ENCODE measurements around the gene DSCAML1.

The DSCAML1 gene

DNA sequence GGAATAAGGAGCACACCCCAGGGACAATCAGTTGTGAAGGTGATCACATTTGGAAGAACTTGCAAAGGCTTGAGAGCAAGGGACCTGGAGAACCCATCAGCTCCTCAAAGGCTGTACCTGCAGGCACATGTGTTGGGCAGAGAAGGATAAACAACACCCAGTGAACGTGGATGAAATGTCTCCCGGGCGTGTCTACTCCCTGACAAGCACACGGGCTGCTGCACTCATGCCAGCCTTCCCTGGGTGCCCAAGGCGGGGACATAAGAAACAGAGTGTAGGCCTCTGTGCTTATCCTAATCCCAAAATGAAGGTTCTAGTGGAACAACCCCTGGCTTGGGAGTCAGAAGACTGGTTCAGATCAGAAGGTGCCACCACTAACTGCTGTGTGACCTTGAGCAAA is 46.7 kb downstream of the DSCAML1 start:
- DNase-seq (ENCODE audit: insufficient read length, low spot score), result no peak
- no peak for TF ChIP-seq SPI1 (IDR thresholded peaks at IDR 0.05; ENCODE audit: low read depth, low read length)
- TF ChIP-seq POLR2A (IDR thresholded peaks at IDR 0.05; ENCODE audit: low read depth, low read length), result no peak
- no peak for TF ChIP-seq TAF1 (IDR thresholded peaks at IDR 0.05; ENCODE audit: low read depth, low read length)
- TF ChIP-seq PAX5 (IDR thresholded peaks at IDR 0.05; ENCODE audit: insufficient read depth, low read length, severe bottlenecking), result no peak
- TF ChIP-seq POLR2AphosphoS5 (IDR thresholded peaks at IDR 0.05; ENCODE audit: low read depth, low read length), result no peak
- no peak for FAIRE-seq

DNA sequence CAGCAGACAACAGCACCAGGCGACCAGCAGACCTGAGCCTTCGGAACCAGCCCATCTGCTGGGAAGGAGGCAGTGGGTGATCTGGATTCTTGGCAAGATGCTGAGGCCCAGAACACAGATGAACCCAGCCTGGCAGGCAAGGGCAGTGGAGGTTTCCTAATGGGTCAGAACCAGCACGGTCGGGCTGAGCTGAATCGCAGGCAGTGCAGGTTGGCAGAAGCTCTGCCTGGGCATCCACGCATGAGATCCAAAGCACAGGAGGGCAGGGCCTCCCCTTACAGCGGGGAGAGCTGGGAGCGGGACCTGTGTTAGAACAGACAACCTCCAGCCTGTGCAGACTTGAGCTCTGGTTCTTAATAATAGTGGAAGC is 47.5 kb downstream of the DSCAML1 start:
- no peak for DNase-seq (ENCODE audit: insufficient read length, low spot score)
- no peak for TF ChIP-seq PAX5 (IDR thresholded peaks at IDR 0.05; ENCODE audit: insufficient read depth, low read length, severe bottlenecking)
- no peak for TF ChIP-seq POU2F2 (IDR thresholded peaks at IDR 0.05; ENCODE audit: low read depth, low read length)
- TF ChIP-seq SPI1 (IDR thresholded peaks at IDR 0.05; ENCODE audit: low read depth, low read length), result no peak
- no peak for TF ChIP-seq TAF1 (IDR thresholded peaks at IDR 0.05; ENCODE audit: low read depth, low read length)
- TF ChIP-seq POLR2A (IDR thresholded peaks at IDR 0.05; ENCODE audit: low read depth, low read length), result no peak
- no peak for TF ChIP-seq POLR2AphosphoS5 (IDR thresholded peaks at IDR 0.05; ENCODE audit: low read depth, low read length)
- no peak for FAIRE-seq

DNA sequence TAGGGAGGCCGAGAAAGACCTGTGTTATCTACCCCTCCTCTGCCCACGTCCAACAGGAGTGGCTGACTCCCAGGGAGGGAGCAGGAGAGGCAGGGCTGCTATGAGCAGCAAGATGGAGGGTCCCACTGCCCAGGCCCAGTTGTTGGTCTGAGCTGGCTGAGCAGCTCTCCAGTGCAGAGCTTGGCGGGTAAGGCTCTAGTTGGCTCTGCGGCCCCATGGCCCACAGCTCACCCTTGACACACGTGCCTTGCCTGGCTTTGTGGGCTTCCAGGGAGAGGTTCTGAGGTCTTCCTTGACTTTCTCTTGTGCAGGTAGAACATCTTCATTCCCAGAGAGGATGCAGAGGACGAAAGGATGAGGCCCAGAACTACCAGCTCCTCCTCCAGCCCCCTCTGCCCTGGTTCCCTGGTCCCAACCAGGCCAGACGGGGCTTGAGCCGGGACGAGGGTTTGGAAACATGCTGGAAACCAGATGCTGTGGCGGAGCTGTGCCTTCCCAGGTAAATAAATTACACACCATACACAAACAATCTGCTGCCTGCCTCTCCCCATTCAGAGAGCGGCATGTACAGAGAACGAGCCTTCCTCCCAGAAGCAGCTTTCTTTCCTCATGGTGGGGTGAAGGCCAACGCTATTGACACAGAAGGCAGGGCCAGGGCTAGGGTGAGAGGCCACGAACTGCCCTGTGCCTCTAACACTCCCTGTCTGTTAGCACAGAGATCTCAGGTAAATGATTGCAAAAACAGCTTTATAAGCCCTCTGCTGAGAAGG is 48.1 kb downstream of the DSCAML1 start:
- DNase-seq (ENCODE audit: insufficient read length, low spot score) (no peak), FAIRE-seq (no peak)
- no peak for TF ChIP-seq POLR2AphosphoS5 (IDR thresholded peaks at IDR 0.05; ENCODE audit: low read depth, low read length)
- TF ChIP-seq SPI1 (IDR thresholded peaks at IDR 0.05; ENCODE audit: low read depth, low read length), result no peak
- TF ChIP-seq POU2F2 (IDR thresholded peaks at IDR 0.05; ENCODE audit: low read depth, low read length), result no peak
- no peak for TF ChIP-seq PAX5 (IDR thresholded peaks at IDR 0.05; ENCODE audit: insufficient read depth, low read length, severe bottlenecking)
- TF ChIP-seq POLR2A (IDR thresholded peaks at IDR 0.05; ENCODE audit: low read depth, low read length), result no peak
- no peak for TF ChIP-seq TAF1 (IDR thresholded peaks at IDR 0.05; ENCODE audit: low read depth, low read length)

DNA sequence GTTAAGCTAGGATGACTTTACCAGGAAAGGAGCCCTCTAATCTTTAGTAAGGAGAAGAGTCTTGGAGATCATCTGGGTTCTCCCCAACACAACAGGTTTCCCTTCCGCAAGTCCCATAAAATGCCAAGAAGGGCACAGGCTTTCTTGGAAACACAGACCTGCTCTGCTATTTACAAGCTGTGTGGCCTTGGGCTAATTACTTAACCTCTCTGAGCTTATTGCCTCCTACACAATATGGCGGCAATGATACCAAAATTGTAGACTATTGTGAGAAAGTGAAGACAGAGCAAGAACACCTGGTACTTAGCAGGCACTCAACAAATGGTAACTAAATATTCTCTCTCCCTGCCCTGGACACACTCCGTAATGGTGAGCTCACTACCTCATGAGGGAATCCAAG is 49.1 kb downstream of the DSCAML1 start:
- FAIRE-seq (no peak), DNase-seq (ENCODE audit: insufficient read length, low spot score) (no peak)
- TF ChIP-seq SPI1 (IDR thresholded peaks at IDR 0.05; ENCODE audit: low read depth, low read length) (no peak), POLR2AphosphoS5 (IDR thresholded peaks at IDR 0.05; ENCODE audit: low read depth, low read length) (no peak), TAF1 (IDR thresholded peaks at IDR 0.05; ENCODE audit: low read depth, low read length) (no peak), PAX5 (IDR thresholded peaks at IDR 0.05; ENCODE audit: insufficient read depth, low read length, severe bottlenecking) (no peak), POU2F2 (IDR thresholded peaks at IDR 0.05; ENCODE audit: low read depth, low read length) (no peak), POLR2A (IDR thresholded peaks at IDR 0.05; ENCODE audit: low read depth, low read length) (no peak)

DNA sequence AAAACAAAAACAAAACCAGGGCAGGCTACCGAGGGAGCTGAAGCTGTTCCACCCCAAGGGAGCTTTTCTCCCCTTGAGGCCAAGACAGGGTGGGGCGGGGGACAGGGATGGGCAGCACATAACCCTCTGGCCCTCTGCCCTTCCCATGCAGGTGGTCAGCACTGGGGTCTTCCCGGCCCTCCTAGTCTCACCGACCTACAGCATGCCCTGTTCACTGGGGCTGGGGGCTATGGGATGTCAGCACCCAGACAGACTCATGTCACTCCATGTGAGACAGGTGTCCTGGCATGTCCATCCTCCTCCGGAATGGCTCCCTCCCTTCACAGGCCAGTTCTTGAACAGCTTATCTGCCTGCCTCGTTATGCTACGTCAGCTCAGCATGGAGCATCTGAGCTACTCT is 51.7 kb downstream of the DSCAML1 start:
- DNase-seq (ENCODE audit: insufficient read length, low spot score), result no peak
- TF ChIP-seq POLR2A (IDR thresholded peaks at IDR 0.05; ENCODE audit: low read depth, low read length), result no peak
- no peak for TF ChIP-seq TAF1 (IDR thresholded peaks at IDR 0.05; ENCODE audit: low read depth, low read length)
- TF ChIP-seq PAX5 (IDR thresholded peaks at IDR 0.05; ENCODE audit: insufficient read depth, low read length, severe bottlenecking), result no peak
- TF ChIP-seq SPI1 (IDR thresholded peaks at IDR 0.05; ENCODE audit: low read depth, low read length), result no peak
- TF ChIP-seq POLR2AphosphoS5 (IDR thresholded peaks at IDR 0.05; ENCODE audit: low read depth, low read length), result no peak
- TF ChIP-seq POU2F2 (IDR thresholded peaks at IDR 0.05; ENCODE audit: low read depth, low read length), result no peak
- FAIRE-seq, result no peak

DNA sequence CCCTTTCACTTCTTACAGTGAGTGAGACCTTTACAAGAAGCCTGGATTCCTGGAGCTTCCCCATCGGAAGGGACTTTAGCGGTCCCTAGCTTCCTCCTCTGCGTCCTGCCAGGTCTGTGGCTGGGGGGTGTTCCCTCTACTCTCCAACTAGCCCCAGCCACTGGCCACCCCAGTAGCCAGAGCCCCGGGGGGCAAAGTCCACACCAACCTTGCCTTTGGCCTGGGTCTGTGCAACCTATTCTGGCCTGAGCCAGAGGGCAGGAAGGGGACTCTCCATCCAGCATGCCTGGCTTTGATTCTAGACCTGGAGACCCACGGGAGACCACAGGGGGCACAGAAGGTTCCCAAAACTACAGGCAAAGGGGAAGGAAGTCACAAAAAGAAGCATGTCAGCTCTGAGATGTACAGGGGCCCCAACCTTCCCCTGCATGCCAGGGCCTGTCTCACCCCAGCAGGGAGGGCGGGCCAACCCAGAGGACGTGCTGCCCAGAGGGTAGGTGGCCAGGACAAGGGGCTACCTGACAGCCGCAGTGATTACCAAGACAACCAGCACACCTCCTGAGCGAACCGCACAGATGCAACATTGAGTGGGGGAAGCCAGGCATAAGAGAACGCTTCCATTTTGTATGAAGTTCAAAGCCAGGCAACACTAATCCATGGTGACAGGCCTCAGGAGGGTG is 52.4 kb downstream of the DSCAML1 start:
- TF ChIP-seq POU2F2 (IDR thresholded peaks at IDR 0.05; ENCODE audit: low read depth, low read length), result no peak
- no peak for TF ChIP-seq SPI1 (IDR thresholded peaks at IDR 0.05; ENCODE audit: low read depth, low read length)
- TF ChIP-seq POLR2AphosphoS5 (IDR thresholded peaks at IDR 0.05; ENCODE audit: low read depth, low read length), result no peak
- no peak for TF ChIP-seq POLR2A (IDR thresholded peaks at IDR 0.05; ENCODE audit: low read depth, low read length)
- TF ChIP-seq TAF1 (IDR thresholded peaks at IDR 0.05; ENCODE audit: low read depth, low read length), result no peak
- TF ChIP-seq PAX5 (IDR thresholded peaks at IDR 0.05; ENCODE audit: insufficient read depth, low read length, severe bottlenecking), result no peak
- DNase-seq (ENCODE audit: insufficient read length, low spot score) (no peak), FAIRE-seq (no peak)

DNA sequence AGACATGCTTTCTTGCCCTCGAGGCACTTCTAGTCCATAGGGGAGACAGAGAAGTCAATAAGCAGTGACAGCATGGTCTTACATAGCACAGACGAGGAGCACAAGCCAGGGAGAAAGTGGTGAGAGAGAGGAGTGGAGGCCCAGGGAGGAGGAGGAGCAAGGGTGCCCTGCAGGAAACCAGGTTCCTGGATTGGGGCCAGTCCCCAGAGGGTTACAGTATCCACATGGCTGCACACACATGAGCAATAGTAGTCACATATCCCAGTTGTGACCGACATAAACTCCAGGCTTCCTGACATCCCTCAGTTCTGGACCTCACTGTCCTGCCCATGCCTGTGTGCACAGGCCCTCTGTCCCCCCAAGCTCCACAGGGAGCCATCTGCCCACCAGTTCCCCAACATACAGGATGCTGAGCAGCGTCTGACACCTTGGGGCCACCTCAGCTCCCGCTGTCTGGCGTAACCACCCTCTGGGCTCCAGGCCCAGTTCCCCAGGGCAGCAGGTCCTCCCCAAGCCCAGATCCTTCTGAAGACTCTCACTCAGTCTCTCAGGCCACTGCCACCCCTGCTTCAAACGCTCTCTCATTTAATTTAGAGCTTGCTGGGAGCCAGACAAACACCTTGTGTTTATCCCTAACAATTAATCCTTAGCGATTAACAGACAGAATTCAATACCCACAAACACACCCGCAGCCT is 53.7 kb downstream of the DSCAML1 start:
- no peak for TF ChIP-seq POLR2AphosphoS5 (IDR thresholded peaks at IDR 0.05; ENCODE audit: low read depth, low read length)
- no peak for TF ChIP-seq SPI1 (IDR thresholded peaks at IDR 0.05; ENCODE audit: low read depth, low read length)
- TF ChIP-seq POU2F2 (IDR thresholded peaks at IDR 0.05; ENCODE audit: low read depth, low read length), result no peak
- no peak for TF ChIP-seq PAX5 (IDR thresholded peaks at IDR 0.05; ENCODE audit: insufficient read depth, low read length, severe bottlenecking)
- TF ChIP-seq TAF1 (IDR thresholded peaks at IDR 0.05; ENCODE audit: low read depth, low read length), result no peak
- TF ChIP-seq POLR2A (IDR thresholded peaks at IDR 0.05; ENCODE audit: low read depth, low read length), result no peak
- DNase-seq (ENCODE audit: insufficient read length, low spot score), result no peak
- no peak for FAIRE-seq

DNA sequence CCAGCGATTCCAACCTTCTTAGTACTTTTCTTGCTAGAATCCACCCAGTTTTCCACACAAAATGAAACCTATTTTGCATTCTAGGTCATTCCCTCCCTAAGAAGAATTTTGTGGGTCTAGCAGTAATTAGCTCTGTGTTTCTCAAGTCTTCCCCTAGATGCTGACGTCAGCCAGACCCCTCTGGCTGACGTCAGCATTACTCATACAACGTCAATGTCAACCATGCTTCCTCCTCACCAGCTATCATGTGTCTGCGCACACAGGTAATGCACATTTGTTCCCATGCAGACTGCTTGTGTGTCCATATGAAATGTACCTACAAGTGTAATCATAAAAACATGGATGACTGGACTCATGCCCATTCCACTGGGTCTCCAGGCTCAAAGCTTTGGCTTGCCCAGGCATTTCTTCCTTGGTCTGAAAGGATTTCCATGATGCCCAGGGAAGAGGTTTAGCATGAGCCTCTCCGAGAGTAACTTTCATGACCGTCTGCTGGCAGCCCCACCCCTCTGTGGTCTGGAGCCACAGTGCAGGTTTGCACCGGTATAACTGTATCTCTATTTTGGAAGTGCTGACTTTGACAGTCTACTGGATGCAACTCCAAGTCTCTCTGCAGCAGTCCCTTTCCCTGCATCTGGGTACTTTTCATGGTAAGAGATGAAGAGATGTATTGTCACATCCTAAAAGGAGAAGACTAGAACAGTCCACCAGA is 58.6 kb downstream of the DSCAML1 start:
- TF ChIP-seq TAF1 (IDR thresholded peaks at IDR 0.05; ENCODE audit: low read depth, low read length) (no peak), POLR2AphosphoS5 (IDR thresholded peaks at IDR 0.05; ENCODE audit: low read depth, low read length) (no peak), PAX5 (IDR thresholded peaks at IDR 0.05; ENCODE audit: insufficient read depth, low read length, severe bottlenecking) (no peak), POLR2A (IDR thresholded peaks at IDR 0.05; ENCODE audit: low read depth, low read length) (no peak), SPI1 (IDR thresholded peaks at IDR 0.05; ENCODE audit: low read depth, low read length) (no peak), POU2F2 (IDR thresholded peaks at IDR 0.05; ENCODE audit: low read depth, low read length) (no peak)
- FAIRE-seq, result no peak
- DNase-seq (ENCODE audit: insufficient read length, low spot score), result no peak

Data from GM12891 (cell line).